HG03159 (cell line): ENCODE results near the gene IQCM.
"Not testable (repeated sequence)": the region's sequence is repeated elsewhere in the genome, so short reads cannot be mapped to it uniquely, and the experiment has no call there.

Source experiments
- ATAC-seq: cut with Tn5 transposase; IDR thresholded peaks from one replicate; pipeline ENCODE4 v1.9.1; 2021; ENCODE audit warnings: mild to moderate bottlenecking, moderate library complexity; ENCODE audit not compliant: unreplicated experiment

The IQCM gene

DNA sequence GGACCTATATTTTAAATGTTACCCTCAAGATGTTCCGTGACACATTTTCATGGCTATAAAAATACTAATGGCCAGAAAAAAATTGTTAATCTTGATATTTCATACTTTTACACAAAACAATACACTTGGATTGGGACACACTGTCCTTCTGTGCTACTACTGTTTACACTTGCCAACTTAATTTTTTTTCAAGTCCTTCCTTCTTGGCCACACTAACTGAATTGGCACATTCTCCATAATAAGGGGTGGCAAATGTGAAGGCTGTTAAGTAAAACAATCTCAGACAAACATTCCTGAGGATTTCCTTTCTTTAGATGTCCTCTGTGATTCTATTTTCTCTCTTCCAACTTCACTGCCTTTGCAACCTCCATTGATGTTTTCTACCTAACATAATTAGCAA lies 225.8 kb downstream of the IQCM start:
- no peak for ATAC-seq

DNA sequence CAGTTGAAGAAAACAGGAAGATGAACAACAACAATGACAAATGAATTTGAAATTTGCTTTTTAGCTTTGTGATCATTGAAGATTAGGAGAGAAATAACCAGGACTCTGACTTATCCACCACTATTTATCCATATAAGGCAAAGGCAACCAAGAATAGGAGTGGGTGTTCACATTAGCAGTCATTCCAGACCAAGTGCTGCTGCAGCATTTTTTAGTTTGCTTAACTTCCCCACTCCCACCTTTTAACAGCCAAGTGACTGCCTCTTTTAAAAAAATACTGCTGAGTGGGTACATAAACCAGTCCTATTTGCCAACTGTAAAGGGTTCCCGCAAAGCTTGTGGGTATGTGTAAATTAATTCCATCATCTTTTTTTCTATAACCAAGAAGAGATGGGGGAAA lies 230.9 kb downstream of the IQCM start:
- ATAC-seq = no peak

DNA sequence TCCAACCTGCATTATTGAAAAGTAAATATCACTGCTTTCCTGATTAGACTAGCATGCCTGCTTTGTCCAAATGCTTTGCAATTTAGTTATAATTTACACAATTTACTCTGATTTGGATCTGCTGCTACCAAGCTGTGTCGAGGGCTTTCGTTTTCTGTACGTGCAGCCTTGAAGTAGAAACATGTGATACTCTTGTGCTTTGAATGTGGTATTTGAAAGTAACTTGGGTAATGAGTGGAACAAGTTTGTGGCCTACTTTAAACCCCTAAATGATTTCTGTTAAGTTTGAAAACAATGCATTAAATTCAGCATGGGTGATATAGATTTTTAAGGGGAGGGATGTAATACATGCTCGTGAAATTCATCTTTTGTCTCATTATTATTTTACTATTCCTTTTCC lies 240.7 kb downstream of the IQCM start:
- ATAC-seq = no peak

DNA sequence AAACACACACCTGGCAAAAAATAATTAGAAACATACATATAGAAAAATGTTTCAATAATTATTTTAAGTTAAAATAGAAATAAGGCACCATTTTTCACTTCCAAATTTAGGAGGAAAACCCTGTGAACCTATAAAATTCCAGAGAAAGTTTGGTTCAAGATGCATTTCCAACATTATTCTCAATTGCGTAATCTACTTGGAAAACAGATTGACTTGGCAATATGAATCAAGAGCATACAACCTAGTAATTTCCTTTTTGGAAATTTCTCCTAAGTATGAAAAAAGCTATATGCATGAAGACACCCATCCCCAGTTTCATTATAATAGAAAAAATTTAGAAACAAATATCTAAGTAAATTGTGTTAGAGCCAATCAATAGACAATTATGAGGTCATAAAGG lies 242.9 kb downstream of the IQCM start:
- ATAC-seq = no peak

DNA sequence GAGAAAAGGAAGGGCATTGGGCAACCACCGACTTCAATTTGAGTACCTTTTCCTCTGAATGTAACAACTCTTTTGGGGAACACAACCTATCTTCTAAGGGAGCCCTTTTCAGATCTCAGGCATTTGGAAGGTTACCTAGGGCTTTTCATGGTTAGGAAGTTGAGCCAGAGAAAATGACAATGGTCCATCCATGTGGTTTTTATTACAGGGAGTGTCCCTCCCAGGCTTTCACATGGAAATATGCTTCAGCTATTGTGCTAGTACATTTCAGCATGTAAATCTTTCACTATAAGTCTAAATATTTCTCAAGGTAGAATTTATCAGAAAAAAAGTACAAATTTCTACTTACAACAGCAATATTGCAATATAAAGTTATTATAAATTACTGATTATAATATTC lies 259.8 kb downstream of the IQCM start:
- ATAC-seq = no peak

DNA sequence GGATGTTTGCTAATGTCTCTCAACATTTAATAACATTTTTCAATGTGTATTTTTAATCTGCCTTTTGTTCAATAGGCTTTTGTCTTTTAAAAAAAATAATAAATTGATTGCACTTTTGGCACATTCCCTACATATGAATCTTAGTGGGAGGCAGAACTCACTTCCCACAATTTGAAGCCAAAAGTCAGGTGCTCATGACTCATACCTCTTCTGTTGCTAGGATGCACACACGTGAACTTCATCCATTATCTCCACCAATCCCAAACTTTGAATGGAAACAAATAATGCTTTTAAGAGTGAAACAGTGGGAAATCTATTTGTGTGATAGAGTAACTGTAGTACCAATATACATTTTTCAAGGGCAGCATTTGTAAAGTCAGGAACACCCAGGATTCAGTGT lies 260.5 kb downstream of the IQCM start:
- no peak for ATAC-seq

DNA sequence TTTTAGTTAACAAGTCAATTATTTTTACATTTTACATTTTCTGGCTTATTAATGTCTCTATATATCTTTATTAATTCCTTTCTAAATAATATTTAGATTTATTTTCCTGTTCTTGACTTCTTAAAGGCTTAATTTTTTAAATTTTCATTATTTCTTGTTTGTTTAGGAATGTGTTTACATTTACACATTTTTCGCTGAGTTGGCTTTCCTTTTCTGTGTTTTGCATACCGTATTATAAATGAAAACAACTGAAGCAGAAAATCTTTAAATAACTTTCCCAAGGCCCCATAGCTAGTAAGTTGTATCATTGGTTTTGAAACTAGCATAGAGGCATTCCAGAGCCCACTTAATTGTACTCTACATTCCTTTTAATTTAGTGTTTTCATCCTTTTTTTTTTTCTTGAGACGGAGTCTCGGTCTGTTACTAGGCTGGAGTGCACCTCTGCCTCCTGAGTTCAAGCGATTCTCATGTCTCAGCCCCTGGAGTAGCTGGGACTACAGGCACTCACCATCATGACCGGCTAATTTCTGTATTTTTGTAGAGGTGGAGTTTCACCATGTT lies 261.6 kb downstream of the IQCM start:
- no peak for ATAC-seq

DNA sequence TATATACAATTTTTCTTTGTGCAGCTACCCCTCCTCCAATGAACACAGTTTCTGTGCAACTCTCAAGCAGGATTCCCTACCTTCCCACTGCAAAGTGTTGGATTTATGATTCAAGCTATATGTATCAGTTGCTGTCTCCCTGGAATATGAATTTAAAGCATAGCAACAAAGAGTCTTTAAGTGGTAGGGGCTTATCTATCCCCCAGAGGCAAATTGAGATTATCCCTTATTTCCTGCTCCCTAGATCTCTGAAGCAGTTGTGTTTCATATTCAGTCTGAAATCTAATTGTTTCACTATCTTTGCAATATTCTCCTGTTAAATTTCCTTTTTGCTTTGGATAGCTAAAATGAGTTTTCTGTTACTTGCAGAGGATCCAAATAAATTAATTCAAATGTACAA lies 263.0 kb downstream of the IQCM start:
- no peak for ATAC-seq

DNA sequence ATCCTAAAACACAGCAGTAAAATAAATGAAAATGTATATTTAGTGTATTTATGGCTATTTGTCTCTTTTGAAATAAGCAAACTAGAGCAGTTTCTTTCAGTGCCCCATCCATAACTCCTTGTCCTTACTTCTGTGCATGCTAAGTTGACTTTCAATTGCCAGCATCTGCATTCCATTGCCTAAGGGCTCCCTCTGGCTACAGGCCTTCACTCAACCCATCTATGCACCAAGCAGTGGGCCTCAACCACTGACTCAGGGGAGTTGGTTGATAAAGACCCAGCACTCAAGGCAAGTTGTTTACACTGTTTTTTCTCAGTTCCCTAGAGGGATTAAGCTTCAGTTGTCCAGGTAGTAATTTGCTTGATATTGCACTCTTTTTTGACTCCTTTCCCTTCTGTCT lies 265.7 kb downstream of the IQCM start:
- ATAC-seq = no peak

DNA sequence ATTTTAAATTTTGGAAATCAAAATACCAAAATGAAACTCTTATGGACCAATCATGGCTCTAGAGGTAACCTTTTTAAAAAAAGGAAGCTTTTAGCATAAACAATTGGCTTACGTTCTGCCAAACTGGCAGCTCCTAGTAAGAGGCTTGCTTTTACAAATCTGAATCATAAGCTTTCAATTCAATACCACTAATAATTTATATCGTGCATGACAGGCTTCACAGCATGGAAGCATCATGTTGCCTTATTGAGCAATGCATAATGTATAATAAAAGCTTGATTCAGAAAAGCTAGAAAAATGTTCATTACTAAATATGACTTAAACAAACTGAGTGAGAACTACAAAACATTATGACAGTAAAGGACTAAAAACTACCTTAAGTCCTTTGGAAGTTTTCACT lies 280.9 kb downstream of the IQCM start:
- ATAC-seq = no peak

DNA sequence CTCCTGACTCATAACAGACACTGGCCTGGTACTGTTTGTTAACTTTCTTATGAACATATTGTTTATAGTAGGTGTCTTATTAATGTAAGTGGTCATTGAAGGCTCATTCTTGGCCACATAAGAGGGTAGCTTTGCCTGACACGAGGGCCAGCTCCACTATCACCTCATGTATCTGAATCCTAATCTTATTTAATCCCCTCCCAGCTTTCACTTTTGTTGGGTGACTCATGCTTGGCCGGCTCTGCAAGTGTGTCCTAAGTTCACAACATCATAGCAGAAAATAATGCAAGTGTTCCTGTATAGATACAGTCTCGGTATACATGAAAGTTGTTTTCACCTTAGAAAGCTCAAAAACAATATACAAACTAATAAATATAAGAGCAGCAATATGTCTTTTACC lies 283.8 kb downstream of the IQCM start:
- ATAC-seq = no peak

DNA sequence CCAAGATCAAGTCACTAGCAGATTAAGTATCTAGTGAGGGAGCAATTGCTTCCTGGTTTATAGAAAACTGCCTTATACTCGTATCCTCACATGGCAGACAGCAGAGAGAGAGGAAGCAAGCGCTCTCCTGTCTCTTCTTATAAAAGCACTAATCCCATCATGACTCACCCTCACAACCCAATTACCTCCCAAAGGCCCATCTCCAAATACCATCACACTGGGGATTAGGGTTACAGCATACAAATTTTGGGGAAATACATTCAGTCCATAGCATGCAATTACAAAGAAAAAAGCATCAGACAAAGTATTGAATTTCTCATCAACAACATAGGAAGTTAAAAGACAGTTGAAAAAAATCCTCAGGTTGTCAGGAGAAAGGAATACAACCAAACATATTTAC lies 292.6 kb downstream of the IQCM start:
- ATAC-seq = no peak

DNA sequence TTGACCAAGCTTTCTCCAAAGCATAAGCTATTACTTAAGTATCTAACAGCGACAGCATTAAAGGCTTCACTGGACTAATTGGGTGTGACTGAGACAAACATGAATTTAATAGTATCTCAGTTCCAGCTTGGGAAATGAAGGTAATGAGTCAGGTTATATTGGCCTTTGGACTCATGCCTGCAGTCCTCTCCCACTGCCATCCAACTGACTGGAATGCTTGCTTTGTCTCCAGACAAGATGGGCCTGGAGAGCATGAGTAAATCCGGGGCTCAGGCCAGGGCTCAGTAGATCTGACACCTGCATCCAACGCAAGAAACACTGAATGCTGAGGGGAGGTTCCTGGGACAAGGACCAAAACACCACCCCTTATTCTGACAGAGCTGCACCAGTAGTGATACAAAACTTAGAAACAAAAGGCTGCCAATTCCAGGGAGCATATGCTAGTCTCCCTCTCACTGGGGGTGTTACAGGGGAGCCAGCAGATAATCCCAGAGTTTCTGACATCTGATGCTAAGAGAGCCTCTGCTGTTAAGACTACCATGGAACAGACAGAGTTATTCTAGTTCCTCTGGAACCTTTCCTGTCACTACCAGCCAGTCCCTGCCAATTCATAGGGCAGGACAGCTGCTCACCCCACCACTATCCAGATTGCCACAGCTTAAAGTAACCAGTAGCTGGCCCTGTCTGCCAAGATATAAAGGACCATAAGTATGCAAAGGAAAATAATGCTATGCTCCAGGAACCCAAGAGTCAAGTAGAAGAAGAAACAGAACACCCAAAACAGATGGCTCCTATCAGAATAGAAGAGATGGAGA lies 293.8 kb downstream of the IQCM start:
- ATAC-seq = no peak

DNA sequence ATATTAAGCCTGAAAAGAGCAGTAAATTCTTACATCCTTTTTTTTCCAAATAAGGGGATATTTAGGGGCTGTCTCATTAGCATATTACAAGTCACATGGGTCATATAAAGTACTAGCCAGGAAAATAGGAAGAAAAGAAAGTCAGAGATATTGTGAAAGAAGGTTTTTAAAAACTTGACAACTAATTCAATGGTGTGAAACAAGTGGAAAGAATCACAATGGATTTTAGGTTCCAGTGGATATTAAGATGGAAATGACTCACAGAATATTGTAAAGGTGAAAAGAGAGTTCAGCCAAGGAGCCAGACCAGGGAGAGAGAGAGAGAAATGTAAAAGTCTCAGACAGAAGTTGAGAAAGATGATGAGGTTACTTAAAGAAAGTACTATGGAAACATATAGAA lies 297.2 kb downstream of the IQCM start:
- no peak for ATAC-seq

DNA sequence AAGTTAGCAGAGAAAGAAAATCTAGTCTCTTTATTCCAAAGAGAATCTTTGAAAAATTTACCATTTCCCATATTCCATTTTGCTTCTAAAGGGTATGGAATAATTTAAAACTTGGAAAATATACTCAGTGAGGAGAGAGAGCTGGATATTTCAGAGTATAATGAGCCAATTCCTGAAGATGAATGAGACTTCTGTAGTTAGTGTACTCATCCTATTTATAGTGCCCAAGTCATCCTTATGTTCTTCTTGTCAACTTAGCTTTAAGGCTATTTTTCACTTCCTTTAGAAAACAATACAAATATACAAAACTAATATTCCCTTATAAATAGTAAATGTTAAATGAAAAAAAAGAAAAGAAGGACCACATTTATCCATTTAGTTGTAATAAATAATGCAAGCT lies 302.6 kb downstream of the IQCM start:
- no peak for ATAC-seq

DNA sequence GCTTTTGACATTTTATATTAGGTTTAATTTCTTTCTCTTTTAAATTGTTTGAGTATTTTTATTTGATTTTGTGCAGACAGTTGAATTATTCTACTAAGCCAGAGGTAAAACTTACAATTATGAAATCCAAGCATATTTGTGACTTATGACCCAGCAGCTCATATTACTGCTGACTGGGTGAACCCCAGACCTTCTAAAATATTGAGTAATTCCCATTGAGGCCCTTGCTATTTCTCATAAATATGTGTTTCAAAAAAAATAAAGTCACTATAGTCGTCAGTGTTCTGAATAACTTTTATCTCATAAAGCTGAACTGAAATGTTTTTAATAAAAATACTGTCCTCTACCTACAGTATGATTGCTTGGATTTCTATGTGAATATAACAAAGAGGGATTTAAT lies 303.1 kb downstream of the IQCM start:
- ATAC-seq = no peak

DNA sequence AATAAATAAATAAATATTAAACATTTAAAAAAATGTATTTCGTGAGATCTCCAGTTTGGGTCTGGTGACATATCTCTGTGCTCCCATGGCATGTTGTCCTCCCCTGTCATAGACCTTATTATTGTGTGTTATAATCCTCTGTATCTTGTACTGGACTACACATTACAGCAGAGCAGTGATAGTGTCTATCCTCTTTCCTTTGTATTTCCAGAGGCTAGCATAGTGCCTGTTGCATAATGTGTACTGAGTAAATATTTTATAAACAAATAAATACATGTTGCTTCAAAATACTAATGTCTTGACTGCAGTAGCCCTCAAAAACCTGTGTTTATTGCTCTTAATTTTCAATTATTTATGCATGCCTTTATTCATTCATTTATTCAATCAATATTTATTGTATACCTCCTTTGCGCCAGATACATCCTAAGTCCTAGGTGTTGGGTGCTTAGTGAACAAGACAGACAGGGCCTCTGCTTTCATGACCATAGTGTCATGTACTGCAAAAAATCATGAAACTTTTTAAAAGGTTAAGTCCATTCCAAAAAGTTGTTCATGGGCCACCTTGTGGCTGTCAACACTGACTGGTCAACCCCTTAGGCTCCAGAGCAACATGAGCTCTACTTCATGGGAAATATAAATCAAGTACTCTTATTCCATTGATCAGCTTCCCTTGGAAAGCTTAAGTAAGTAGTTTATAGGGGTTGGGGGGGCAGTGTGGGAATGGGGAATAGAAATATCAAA lies 303.9 kb downstream of the IQCM start:
- no peak for ATAC-seq

DNA sequence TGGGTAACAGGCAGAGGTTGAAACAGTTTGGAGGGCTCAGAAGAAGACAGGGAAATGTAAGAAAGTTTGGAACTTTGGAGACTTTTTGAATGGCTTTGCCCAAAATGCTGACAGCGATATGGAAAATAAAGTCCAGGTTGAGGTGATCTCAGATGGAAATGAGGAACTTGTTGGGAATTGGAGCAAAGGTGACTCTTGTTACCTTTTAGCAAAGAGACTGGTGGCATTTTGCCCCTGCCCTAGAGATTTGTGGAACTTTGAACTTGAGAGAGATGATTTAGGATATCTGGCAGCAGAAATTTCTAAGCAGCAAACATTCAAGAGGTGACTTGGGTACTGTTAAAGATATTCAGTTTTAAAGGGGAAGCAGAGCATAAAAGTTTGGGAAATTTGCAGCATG lies 308.3 kb downstream of the IQCM start:
- ATAC-seq = not testable (repeated sequence)

DNA sequence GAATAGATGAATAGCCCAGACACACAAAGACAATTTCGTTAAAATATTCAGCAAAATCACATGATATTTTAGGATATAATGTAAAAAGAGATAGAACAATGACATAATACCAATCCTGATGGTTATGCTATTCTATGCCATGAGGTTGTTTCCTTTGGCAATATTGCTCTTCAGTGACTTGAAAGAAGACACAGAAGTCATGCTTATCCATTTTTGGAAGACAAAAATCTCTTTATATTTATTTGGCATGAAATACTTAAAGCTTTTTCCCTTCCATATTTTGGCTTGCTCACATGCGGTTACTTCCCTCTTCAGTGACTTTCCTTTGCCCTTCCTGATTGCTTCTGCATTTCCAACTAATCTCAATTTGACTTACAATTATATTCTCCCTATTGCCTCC lies 314.8 kb downstream of the IQCM start:
- no peak for ATAC-seq

DNA sequence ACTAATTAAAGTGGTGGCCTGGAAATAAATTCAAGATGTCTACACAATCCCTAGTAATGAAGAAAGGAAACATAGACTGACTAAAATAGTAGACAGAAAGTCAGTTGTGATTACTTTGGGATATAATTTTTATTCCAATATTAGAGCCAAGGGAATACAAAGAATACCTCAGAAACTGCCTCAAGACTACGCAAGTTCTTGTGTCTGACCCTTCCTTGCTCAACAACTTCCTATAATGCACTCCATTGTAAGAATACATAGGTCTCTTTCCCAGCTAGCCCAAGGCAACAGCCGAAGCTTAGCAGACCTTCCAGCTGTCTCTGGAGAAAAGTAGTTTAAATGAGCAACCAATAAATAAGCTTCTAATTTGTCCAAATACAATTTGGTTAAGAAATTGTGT lies 315.9 kb downstream of the IQCM start:
- ATAC-seq = no peak

DNA sequence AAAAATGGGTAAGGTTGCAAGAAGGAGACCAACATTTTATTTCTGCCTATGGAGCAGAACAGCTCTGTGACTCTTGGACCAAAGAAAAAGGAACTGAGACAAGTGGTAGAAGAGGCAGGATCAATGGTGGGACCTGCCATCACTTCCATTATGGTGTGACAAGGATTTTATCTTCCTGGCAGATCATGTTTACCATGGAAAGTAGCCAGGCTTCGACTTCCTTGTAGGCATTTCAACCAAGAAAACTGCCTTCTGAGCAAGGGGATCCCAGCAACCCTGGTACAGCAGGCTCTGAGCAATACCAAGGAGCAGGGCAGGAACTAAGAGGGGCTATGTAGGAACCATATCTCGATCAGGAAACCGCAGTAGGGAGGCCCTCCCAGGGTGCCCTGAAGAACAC lies 317.4 kb downstream of the IQCM start:
- ATAC-seq = no peak

DNA sequence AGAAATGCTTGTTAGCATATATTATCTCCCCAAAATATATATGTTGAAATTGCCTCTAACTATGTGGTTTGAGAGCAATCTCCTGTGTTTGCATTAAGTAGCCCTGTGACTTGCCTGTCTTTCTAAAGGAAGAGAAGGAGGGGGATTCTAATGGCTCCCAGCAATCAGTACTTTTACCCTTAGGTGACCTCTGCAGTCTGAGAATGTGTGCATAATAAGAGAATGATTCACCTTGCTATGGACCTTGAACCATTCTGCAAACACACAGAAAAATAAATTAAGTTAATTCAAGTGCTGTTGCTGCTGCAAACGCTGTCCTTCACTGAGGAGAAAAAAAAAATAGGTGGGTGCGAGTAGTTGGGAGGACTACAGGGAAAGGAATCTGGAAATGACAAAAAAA lies 322.2 kb downstream of the IQCM start:
- ATAC-seq = no peak
